T-helper 1 cell (primary cell): ENCODE data around the gene TOM1L2.

Experiments
- DNase-seq, 5 donors: peaks; one replicate each; pipeline ENCODE4 v3.0.0-alpha.2; 2012 to 2020

TOM1L2 gene

DNA sequence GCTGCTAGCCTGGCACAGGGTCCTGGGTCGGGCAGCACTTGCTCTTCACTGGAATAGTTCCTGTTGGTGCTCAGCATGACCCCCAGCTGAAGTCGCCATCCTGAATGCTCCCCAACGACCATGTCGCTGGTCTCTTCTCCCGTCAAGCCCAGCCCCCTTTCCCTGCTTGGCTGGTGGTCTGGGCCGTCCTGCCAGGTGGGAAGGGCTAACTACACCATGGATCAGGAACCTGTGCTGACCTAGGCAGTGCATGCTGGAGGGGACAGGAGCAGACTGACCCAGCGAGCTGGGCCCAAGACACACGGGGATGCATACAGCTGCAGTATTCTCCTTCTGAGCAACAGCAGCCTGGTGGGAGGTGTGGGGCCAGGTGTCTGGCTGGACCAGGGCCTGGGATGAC lies 126.2 kb downstream of the TOM1L2 start:
- DNase-seq, result no peak

DNA sequence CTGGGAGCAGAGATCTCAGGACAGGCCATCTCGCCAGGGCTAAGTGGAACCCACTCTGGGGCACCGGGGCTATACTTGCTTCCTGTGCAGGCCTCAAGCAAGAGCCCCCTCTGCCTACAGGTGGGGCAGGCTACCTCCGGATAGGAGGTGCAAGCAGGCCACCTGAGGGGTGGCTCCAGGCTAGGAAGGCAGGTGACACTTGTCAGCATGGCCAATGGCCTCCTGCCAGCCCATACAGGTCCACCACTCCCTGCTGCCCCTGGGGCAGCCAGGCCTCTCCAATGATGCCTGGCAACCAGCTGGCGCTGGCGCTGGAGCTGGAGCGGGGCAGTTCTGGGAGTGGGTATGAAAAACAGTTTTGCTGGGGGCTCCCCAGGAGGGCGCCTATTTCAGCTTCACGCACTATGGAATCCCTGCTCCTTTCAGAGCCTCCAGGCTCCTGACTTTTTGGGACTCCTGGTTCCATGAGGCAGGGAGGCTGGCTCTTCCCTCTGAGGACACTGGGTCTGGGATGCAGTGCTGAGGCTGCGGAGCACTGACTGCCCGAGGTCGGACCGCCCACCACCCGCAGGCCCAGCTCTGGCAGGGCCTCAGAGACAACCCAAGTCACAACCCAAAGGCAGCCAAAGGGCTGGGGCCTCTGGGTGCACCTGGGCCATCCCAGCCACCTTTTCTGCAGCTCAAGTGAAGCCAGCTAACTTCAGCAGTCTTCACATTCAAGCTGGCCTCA lies 127.0 kb downstream of the TOM1L2 start:
- no peak for DNase-seq

DNA sequence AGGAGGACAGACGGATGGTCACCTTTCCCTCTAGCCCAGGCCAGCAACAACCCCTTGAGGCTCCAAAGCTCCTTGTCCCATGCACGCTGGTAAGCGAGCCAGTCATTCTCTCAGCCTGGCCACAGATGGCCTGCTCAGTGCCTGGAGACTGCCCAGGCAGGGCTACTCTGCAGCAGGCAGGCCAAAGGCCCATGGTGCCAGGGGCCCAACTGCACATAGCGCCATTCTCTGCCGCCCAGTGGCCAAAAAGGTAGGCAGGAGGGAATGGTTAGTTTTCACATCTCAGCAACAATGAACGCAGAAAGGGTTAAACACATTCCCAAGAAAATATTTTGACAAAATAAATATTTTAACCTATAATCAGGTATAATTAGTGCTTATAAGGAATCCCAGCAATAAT lies 127.7 kb downstream of the TOM1L2 start:
- DNase-seq, result no peak

DNA sequence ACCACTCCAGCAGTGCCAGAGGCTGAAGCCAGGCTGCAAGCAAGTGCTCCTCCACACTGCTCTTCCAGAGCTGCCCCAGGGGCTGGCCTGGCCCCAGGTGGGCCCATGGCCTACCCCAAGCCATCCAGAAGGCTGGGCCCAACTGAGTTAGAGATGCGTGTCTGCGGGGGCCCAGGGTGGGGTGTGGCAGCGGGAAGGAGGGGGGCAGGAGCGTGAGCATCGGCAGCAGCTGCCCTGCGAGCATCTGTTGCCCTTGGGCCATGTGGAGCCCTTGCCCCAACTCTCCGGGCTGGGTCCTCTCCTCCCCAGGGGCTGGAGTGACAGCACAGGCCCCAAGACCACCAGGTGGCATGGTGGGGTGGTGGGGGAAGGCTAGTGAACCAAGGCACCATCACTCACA lies 128.1 kb downstream of the TOM1L2 start:
- no peak for DNase-seq

DNA sequence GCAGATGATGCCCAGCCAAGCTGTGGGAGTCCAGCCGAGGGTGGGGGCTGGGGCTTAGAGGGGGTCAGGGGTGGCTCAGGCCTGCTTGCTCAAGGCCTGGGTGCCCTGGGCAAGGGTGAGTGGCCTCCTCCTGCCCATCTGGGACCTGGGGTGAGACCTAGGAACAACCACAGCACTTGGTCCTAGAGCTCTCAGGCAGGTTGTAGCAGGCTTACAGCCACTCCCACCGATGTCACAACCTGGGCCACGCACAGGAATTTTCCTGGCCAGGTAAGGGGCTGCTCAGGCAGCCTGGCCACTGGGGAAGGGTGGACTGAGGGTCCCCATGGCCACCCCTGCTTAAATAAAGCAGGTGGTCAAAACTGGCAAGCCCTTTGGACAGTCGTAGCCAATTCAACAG lies 129.1 kb downstream of the TOM1L2 start:
- DNase-seq, result no peak

DNA sequence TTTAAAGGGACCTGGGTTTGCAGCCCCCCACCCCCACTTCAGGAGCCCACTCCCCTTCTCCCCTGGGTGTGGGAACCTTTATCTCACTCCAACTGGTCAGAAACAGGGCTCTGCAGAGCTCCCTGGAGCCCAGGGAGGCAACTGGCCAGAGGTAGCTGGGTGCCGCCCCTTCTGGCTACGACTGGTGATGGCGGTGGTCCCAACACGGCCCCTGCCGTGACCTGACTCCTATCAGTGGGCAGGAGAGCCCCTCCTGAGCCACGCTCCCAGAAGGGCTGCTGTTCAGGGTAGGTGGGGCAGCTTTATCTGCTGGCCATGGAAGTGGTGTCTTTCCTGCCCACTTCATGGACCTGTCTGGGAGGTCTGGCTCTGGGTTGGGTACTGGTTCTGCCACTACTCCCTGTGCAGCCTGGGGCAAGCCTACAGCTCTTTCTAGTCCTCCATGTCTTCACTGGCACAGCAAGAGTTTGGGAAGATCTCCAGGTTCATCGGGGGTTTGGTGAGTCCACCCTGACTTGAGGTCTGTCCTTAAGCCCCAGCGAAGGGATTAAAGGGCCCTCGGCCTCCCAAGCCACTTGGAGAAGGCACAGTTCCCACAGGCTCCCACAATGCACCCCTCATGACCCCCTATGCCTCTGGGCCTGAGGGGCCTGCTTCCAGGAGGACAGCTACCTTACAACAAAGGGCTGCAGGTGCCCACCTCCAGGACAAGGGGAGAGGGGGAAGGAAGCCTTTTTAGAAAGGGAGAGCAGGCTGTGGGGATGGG lies 129.9 kb downstream of the TOM1L2 start:
- no peak for DNase-seq

DNA sequence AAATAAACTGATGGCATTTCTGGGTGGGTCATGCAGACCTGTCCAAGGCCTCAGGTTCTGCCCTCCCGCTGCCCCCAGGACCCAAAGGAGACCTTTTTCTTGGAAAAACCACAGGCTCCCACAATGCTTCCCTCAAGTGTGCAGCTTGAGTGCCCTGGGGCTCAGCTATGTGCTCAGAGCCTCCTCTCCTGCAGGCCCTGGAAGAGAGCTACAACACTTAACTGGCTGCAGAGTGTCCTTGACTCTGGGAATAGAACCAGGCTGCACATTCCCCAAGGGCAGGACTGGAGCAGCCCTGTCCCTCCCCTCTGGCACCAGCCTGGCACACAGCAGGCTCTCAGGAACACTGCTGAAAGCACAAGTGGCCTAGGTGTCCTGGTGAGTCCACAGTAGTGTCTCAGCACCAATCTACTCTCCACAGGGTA lies 130.6 kb downstream of the TOM1L2 start:
- no peak for DNase-seq

DNA sequence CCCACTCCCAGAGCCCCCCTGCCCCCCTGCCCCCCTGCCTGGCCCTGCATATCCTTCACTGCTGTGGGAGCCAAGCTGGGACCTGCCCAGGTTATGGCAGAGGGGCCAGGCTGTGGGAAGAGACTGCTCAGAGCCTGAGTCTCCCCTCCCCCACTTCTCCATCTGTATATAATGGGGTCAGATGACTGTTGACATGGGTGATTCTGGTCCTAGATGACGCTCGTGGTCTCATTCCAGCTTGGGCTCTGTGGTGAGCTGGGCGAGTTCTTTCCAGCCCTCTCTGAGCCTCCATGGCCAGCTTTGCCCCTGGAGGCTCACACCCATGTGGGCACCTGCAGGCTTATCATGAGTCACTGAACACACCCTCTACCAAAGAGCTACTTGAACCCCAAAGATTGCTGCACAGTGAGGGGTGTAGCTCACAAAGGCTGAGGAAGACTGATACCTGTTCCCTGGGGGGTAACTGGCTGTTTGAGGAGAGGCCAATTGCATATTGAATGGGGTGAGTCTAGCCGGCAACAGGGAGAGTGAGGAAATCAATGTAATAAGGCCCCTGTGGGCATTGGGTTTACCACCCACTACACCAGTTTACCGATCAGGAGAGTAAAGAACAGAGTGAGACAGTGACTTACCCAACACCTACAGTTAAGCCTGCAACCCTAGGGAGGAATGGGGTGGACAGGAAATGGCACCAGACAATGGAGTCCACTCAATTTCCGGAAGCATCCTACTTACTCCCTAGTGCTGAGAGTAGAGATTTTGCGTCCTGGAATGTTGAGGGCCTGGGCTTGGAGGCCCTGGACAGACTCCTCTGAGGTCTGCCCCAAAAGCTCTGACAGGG lies 131.2 kb downstream of the TOM1L2 start:
- DNase-seq, result no peak

DNA sequence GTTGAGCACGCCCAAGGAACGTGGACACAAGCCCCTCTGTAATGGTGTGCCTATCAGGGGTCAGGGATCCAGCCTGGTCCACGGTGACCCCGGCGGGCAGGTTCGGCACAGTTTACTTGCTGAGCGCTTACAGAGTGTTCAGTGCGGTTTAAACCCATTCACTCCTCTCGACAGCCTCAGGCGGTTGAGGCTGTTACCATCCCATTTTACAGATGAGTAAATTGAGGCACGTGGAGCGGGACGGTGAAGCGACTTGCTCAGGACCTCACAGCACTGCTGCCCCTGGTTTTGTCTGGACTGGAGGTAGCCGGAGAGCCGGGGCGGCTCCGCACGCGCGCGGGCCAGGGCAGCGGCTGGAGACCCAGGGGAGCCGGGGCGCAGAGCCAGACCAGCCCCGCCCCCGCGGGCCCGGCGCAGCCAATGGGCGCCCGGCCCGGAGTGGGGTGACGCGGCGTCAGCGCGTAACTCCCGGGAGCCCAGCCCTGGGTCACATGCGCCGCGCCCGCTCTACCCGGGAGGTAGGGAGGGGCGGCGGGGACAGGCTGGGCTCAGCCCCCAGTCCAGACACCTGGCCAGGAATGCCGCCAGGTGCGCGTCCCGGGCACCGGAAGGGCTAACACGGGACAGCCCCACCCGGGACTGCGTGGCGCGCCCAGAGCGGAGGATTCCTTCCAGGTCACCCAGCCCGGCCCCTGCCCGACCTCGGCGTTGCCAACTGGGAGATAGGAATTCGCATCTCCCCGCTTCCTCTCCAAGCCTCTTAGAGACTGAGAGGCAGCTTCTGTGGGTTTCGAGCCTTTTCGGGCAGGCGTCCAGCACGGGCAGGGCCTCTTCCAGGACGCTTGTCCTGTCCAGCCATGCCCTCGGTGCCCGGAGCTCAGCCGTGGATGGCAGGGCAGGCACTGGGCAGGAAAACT lies 132.2 kb downstream of the TOM1L2 start:
- peak; percentile 69 to 85 (median 76) for DNase-seq

DNA sequence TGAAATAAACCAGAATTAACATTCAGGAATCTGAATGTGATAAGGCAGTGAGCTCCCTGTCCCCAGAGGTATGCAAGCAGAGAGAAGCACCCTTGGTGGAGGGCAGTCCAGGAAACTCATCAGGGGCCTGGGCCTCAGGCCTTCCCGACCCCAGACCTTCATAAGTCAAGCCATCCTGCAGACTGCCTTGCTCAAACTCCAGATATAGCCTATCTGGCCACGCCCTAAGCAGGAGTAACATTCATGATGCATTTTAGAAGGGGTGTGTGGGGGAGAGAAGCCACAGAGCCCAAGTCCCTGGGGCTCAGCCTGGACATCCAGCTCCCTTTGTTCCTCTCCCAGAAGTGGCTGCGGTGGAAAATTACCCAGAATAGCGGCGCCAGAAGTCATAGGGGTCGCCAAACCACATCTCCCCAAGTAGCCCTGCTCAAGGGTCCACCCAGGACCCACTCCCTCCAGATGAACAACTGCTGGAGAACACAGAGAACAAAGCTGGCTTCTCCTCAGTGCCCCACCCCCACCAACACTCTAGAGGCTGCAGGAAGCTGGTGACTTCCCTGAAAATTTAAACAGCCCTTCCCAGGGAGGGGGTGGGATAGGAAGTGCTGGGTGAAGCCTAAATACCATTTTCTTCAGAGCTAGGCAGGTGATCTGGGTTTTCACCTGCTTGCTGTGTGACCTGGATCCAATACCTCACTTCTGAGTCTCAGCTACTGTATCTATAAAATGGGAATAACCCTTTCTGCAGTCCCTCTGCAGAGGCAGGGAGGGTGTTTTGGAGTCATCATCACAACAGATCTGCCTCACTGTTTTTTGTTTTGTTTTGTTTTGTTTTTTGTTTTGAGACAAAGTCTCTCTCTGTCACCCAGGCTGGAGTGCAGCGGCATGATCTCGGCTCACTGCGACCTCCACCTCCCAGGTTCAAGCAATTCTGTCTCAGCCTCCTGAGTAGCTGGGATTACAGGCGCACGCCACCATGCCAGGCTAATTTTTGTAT lies 133.9 kb downstream of the TOM1L2 start:
- DNase-seq, result no peak

DNA sequence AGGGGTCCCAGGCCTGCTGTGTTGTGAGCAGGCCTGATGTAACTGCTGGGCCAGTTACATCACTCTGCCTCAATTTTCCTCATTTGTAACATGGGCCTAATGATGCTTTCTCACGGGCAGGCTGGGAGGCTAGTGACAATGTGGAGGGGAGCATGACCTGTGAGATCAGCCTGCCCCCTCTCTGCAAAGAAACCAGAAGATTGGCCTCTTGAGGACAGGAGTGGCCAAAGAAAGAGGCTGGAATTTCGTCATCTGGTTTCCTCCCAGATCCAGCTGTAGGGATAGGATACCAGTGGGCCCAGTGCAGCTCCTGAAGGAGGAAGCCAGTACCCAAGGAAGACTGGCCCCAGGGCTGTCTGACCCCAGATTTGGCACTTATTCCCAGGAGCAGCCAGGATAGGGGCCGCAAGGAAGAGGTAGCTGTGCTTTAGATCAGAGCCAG lies 134.8 kb downstream of the TOM1L2 start:
- peak in 1 of 5 donors; percentile 49 for DNase-seq

DNA sequence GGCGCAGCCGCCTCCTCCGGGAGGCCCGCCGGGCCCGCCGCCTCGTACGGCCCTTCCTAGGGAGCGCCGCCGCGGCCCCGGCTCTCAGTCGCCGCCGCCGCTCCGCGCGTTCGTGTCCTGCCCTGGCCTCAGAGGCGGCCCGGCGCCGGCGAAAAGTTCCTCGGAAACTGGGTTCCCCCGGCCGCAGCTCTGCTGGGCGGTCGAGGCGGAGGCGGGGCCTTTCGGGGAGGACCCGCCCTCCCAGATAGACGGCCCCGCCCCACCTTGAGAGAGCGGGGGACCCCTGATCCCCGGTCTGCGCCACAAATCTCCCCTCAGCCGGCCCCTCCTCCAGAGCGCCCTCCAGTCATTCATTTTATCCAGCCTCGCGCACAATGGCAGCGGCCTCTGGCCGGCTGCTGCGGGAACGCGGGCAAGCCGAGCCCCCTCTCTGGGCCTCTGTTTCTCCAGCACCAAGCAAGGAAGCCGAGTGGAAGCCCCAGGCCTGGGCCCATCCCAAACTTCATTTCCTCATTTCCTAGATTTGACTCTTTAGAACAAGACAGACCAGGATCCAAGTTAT lies 135.3 kb downstream of the TOM1L2 start, which contains the start of gene SREBF1:
Gene SREBF1 (minus strand): TSS at position 169 of the 562 bp plus-strand sequence. CDS start 169 bp downstream, outside the sequence.
- DNase-seq, result peak; percentile 44 to 80 (median 58)

DNA sequence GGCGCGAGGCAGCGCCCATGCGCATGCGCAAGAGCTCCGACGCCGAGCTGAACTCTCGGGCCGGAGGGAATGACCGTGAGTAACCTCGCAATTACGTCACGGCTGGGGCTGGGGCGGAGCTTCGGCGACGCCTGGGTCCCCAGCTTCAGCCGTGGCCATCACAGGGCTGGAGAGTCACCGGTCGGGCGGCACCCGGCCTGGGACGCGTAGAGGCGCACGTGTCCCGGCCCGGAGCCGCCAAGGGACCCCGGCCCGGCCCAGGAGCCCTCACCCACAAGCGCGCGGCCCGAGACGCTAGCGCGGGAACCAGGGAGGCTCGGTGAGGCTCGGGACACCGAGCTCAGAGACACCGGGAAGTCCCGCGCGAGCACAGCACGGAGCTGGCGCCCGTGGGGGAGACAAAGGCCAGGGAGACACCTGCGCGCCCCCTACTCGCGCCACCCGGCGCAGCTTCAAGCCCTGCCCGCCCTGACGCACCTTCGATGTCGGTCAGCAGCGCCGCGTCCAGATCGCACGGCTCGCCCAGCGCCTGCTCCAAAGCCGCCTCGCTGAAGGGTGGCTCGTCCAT lies 135.9 kb downstream of the TOM1L2 start:
- DNase-seq, result peak; percentile 95 to 98 (median 96)

DNA sequence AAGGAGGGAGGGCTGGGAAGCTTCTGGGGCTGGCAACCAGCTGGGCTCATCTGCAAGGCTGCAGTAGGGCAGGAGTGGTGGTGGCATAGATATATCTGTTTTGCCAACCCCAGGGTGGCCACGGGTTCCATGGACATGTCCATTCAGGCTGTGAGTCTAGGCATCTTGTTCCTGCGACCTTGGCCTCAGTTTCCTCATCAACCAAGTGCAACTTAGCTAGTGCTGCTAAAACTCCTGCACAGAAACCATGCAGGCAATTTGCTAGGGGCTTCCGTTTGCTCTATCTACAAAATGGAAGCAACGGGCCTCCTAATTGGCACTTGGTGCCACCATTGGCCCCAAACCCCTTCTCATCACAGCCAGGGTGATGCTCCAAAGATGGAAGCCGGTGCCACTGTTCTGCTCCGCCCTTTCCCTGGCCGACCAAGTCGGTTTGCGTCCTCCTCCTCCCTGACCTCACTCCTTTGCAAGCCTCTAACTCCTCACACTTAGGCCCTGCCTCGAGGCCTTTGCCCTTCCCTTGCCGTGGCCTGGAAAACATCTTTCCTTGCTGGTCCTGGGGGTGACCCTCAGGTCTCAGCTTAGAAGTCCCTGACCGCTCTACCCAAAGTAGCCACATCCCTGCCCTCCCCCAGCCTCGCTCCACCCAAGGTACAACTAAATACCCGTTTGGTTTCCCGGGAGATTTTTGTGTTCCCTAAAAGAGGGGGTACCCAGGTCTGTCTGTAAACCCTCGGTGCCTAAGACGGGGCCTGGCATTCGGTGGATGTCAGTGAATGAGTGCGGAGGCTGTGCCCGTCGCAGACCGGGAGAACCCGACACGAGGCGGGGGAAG lies 136.6 kb downstream of the TOM1L2 start:
- DNase-seq, result no peak

DNA sequence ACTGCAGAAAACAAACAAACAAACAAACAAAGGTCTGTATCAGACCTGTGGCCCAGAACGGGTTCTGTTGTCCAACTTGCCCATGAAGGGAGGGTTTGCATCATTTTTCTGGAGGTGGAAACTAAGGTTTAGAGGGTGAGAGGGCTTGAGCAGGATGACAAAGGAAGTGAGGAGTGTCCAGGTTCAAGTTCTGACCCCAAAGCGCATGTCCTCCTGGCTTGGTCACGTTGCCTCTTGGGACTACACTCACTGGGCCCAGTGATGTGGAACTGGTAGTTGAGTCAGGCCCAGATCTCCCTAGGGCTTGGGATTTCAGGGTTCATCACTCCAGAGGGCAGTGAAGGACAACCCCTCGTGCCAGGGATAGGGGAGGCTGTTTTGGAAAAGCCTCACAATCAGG lies 137.2 kb downstream of the TOM1L2 start:
- DNase-seq, result no peak

DNA sequence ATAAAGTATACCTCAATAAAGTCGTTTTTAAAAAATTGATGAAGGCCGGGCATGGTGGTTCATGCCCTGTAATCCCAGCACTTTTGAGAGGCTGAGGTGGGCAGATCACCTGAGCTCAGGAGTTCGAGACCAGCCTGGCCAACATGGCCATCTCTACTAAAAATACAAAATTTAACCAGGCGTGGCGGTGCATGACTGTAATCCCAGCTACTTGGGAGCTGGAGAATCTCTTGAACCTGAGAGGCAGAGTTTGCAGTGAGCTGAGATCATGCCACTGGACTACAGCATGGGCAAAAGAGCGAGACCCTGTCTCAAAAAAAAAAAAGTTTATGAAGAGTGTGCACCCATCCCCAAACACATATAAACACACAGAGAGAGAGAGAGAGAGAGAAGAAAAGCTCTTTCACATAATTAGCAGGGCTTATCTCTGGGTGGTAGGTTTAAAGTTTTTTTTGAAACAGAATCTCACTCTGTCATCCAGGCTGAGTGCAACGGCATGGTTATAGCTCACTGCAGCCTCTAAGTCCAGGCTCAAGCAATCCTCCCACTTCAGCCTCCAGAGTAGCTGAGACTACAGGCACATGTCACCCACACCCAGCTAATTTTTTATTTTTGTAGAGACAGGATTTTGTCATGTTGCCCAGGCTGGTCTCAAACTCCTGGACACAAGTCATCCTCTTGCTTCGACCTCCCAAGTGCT lies 138.4 kb downstream of the TOM1L2 start:
- DNase-seq, result no peak

DNA sequence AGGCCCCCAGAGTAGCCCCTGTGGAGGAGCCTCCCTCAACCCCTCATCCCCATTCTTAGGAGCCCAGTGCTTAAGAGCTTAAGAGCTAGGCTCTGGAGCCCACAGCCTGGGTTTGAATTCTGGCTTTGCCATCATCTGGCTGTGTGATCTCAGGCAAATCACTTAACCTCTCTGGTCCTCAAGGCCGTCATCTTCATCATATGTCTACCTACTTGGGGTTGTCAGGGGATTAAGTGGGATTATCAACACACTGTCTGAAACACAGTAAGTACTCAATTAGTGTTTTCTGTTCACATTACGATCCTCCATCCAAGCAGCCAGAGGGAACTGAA lies 140.2 kb downstream of the TOM1L2 start:
- no peak for DNase-seq

DNA sequence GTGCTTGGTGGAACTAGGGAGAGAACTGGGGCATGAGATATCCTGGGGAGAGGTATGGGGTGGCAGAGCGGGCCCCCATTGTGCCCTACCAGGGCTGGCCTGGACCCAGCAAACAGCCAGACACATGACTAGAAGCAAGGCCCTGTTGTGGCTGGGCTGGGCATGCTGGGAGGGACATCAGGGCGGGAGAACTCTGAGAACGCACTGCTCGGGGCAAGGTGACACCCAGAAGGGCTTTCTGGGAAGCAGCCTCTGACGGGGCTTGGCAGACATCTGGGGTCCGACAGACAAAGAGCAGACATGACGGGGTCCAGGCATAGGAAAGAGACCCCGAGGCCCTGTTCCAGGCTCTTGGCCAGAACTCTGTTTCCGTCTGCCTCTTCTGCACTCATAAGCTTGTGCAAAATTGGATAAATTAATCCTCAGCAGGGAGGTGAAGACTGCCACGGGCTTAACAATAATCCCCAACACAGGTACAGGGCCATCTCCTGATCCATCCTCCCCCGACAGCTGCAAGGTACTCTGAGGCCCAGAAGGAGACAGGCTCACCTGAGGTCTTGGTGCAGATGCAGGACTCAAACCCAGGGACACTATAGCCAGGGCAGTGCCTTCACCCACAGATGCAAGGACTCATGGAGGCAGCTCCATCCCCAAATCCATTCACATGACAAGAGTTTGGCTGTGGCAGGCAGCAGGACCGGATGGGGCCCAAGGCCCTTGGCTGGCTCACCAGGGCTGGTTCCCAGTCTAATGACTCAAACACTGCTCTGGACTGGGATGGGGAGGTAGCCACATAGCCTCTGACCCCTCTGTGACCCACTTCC lies 140.8 kb downstream of the TOM1L2 start:
- DNase-seq, result no peak
